Middle frontal gyrus (tissue), 1 donor: ENCODE results near the gene CELA2B.
"Not testable (repeated sequence)": the region's sequence is repeated elsewhere in the genome, so short reads cannot be mapped to it uniquely, and the experiment has no call there.

Experiments used
- DNase-seq: peaks from one replicate; pipeline ENCODE4 v3.0.0-alpha.2; 2015; ENCODE audit warnings: low spot score; ENCODE audit errors: extremely low spot score

Gene CELA2B

GRCh38 chr1:15475752-15476314 is at the start of gene CELA2B:
Gene CELA2B, plus strand, starts transcription at chr1:15476104. Its CDS starts 22 bp downstream, at chr1:15476126.
- no peak for DNase-seq

- DNase-seq, result no peak
Observed at GRCh38 chr1:15426492-15427279, 49.2 kb upstream of the CELA2B start.

- no peak for DNase-seq
Observed at GRCh38 chr1:15427280-15427666, 48.6 kb upstream of the CELA2B start.

- DNase-seq, result not testable (repeated sequence)
Observed at GRCh38 chr1:15428252-15428651, 47.7 kb upstream of the CELA2B start.

GRCh38 chr1:15428815-15429435 is 47.0 kb upstream of the CELA2B start:
- DNase-seq, result no peak

DNA sequence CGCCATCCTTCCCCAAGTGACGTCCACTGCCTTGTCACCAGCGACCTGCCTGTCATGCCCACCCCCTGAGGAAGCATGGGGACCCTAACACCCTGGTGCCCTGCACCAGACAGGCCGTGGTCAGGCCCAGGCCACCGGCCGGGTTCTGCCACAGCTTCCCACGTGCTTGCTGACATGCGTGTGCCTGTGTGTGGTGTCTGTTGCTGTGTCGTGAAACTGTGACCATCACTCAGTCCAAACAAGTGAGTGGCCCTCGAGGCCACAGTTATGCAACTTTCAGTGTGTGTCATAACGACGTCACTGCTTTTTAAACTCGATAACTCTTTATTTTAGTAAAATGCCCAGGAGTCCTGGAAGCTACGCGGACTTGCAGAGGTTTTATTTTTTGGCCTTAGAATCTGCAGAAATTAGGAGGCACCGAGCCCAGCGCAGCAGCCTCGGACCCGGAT is 46.2 kb upstream of the CELA2B start:
- no peak for DNase-seq

GRCh38 chr1:15430787-15431570 is 44.9 kb upstream of the CELA2B start:
- no peak for DNase-seq

DNA sequence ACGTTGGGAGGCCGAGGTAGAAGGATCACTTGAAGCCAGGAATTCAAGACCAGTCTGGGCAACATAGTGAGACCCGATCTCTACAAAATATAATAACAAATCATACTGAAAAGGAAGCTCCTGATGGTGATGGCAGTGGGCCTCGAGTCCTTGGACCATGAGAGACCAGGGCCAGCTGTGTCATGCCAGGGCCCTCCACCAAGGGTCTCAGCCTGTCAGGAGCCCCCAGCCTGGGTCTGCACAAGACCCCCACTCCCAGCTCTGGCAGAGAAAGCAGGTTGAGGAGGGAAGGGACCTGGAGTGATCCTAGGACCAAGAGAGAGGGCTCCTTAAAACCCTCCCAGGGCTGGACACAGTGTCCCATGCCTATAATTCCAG is 44.3 kb upstream of the CELA2B start:
- no peak for DNase-seq

DNA sequence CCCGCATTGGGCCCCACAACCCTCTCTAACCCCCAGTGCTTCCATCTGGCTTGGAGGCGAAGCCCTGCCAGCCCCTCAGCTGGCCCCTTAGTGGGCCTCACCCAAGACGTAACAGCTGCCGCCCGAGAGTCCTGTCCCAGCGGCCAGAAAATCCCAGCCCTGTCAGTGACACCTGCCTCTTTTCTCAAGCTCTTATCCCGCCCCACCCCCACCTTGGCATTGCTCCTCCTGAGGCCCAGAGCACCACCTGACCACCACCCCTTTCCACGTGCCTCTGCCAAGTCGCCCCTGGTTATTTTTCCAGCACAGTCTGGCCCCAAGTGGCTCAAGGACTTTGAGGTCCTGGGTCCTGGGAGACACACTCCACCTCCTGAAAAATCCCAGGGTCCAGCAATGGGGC is 43.6 kb upstream of the CELA2B start:
- DNase-seq, result no peak

- DNase-seq, result no peak
Observed at GRCh38 chr1:15433471-15433870, 42.4 kb upstream of the CELA2B start.

DNA sequence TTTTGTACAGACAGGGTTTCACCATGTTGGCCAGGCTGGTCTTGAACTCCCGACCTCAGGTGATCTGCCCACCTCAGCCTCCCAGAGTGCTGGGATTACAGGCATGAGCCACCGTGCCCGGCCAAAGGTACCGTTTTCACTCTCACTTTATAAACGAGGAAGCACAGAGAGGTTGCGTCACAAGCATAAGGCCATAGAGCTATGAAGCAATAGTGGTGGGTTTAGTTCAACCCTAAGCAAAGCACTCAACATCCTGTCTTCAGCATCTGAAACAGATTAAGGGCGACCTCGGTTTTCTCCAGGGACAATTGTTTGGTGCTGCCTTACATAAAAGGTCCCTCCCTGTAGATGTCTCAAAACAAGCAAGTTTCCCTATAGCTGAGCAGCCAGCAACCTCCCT is 41.2 kb upstream of the CELA2B start:
- DNase-seq, result not testable (repeated sequence)

DNA sequence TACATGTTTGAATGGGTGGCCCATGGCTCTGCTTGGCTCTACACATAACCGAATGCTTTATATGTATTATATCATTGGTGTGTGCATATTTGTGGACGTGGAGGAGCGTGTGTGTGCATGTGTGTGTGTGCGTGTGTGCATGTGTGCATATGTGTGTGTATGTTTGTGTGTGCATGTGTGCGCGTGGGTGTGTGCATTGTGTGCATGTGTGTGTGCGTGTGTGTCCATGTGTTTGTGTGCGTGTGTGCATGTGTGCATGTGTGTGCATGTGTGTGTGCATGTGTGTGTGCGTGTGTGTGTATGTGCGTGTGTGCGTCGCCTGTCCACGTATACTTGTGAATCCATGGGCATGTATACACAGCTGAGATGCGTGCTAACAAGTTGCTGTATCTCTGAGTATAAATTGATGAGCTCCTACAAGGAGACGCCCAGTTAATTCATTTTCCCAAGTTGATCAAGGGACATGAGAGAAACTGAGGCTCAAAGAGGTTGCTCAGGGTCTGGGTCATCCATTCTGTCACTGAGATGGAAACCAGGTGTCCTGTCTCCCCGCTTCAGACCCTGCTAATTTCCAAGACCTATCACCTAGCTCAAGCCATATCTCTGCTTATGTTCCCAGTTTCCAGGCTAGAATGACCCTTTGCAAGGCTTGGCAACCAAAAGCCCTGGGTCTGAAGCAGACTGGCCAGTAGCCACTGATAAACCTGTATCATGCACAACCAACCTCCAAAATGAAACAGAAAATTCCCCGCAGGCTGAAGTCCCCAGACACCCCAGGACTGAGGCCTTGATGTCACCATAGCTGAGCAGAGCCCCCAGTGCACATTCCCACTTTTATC is 40.4 kb upstream of the CELA2B start:
- DNase-seq, result no peak

GRCh38 chr1:15436881-15437442 is 38.9 kb upstream of the CELA2B start:
- DNase-seq, result no peak

- DNase-seq, result no peak
Observed at GRCh38 chr1:15439325-15439724, 36.6 kb upstream of the CELA2B start.

- DNase-seq, result no peak
Observed at GRCh38 chr1:15440357-15440756, 35.5 kb upstream of the CELA2B start.

- no peak for DNase-seq
Observed at GRCh38 chr1:15441247-15441646, 34.7 kb upstream of the CELA2B start.

GRCh38 chr1:15442119-15442518 is 33.8 kb upstream of the CELA2B start:
- DNase-seq, result no peak

DNA sequence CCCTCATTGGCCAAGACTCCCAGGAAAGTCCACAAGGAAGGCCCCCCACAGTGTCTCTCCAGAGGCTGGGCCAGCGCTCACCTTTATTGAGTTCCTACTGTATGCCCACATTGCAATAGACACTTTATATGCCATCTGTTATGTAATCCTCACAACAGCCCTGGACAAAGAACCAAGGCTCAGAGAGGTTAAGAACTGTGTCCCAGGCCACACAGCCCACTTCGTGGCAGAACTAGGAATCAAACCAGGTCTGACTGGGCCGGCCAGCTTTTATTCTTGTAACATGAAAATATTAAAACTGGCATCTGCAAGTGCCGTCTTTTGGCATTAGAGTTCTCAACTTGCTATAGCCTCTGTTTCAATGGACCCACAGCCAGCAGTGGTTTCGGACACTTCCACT is 33.1 kb upstream of the CELA2B start:
- DNase-seq, result no peak

- DNase-seq, result no peak
Observed at GRCh38 chr1:15443281-15443680, 32.6 kb upstream of the CELA2B start.
